ENCODE measurements around the gene IFNAR2. TPM values are rescaled to one million over a fixed set of nuclear protein-coding genes. Genes with fewer than 3 reads are reported as not detected.

IFNAR2 gene
- total RNA-seq, 2 donors from 2014 or later, result 8.6 to 17.7 TPM

Other genes starting within 250 kb of the IFNAR2 start
- not detected for gene OLIG2, start 204.0 kb upstream of the IFNAR2 start, total RNA-seq
- gene OLIG1, start 159.8 kb upstream of the IFNAR2 start, total RNA-seq, result not detected
- 100 to 1,000 TPM in 1 of 2 donors, 10 to 100 TPM in 1; 79.7 to 103 TPM for gene IL10RB, start 36.4 kb downstream of the IFNAR2 start, total RNA-seq
- 10 to 100 TPM; 37.1 to 50.1 TPM for gene IFNAR1, start 95.0 kb downstream of the IFNAR2 start, total RNA-seq
- 100 to 1,000 TPM in 1 of 2 donors, 10 to 100 TPM in 1; 71.9 to 140 TPM for gene IFNGR2, start 173.5 kb downstream of the IFNAR2 start, total RNA-seq